ENCODE data around the gene ANXA1.

DNA sequence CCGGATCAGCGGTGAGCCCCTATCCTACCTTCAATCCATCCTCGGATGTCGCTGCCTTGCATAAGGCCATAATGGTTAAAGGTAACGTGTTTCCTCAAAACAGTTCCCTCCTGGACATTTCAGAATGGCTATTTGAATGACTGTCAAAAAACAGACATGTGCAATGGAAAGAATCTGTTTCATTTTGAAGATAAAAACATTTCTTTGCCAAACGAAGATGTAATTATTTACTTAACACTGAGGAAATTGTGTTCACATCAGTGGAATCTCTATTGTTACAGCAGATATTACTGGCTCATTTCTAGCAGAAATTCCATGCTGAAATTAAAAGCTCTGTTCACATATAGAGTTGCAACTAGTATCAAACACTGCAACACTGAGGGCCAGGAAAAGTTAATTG is 7.1 kb downstream of the ANXA1 start:
- TF ChIP-seq CTCF (conservative IDR thresholded peaks at IDR 0.05; ENCODE audit: low read length): no peak
- TF ChIP-seq EZH2phosphoT487 (IDR thresholded peaks at IDR 0.05; ENCODE audit: borderline replicate concordance): no peak

All from Loucy (cell line).